ENCODE results near the gene DCDC1. TPM values are rescaled to one million over a fixed set of nuclear protein-coding genes. Genes with fewer than 3 reads are reported as not detected.
A peak's percentile ranks its signal among the peaks of the same experiment; 100 is the strongest.

DCDC1 gene
- 0.93 TPM for total RNA-seq
- long read RNA-seq, partial matches to known transcripts = 0 of 1 reads
- long read RNA-seq, other reads (novel, unspliced or antisense) = 1 of 1 reads

- Histone ChIP-seq H3K27me3 (no peaks in the 10 kb centered on the region), H3K4me1 (peaks cover 14% of the 10 kb centered on the region), H3K9me3 (no peaks in the 10 kb centered on the region), H3K4me3 (peak within 1 kb of the TSS; percentile 58), H3K27ac (peak within 1 kb of the TSS; percentile 38), H3K36me3 (no peaks in the 10 kb centered on the region)
- TF ChIP-seq CTCF (IDR thresholded peaks at IDR 0.05) = no peak
- intact Hi-C loops (cut with DNase I) = no loop called here
- peak; percentile 100 for ATAC-seq
- peak; percentile 96 for DNase-seq
Measured at GRCh38 chr11:31369348-31370329, at the start of gene DCDC1, which contains the start of gene DNAJC24. Gene DCDC1, minus strand, starts transcription at chr11:31369739. Its CDS starts 41,459 bp downstream, at chr11:31328280. Gene DNAJC24, plus strand, starts transcription at chr11:31369860. Its CDS starts 889 bp downstream, at chr11:31370749.

- no peak for DNase-seq
- H3K27ac ChIP-seq = no peak overlapping the region
- no peaks in the 10 kb centered on the region for H3K27me3 ChIP-seq
- peaks cover 9% of the 10 kb centered on the region for H3K36me3 ChIP-seq
- intact Hi-C loops (cut with DNase I) = no loop called here
- no peaks in the 10 kb centered on the region for H3K9me3 ChIP-seq
- no peak overlapping the region for H3K4me3 ChIP-seq
- H3K4me1 ChIP-seq = no peaks in the 10 kb centered on the region
- no peak for ATAC-seq
- TF ChIP-seq CTCF (IDR thresholded peaks at IDR 0.05) = no peak
Measured at GRCh38 chr11:31419138-31419537, 49.6 kb upstream of the DCDC1 start.

- no peak for TF ChIP-seq CTCF (IDR thresholded peaks at IDR 0.05)
- no peaks in the 10 kb centered on the region for H3K9me3 ChIP-seq
- intact Hi-C loops (cut with DNase I) = no loop called here
- H3K27ac ChIP-seq = no peak overlapping the region
- no peaks in the 10 kb centered on the region for H3K4me1 ChIP-seq
- DNase-seq = no peak
- ATAC-seq = no peak
- H3K4me3 ChIP-seq = no peak overlapping the region
- H3K27me3 ChIP-seq = no peaks in the 10 kb centered on the region
- peaks cover 9% of the 10 kb centered on the region for H3K36me3 ChIP-seq
Measured at GRCh38 chr11:31417816-31418215, 48.3 kb upstream of the DCDC1 start.

GRCh38 chr11:31417357-31417756 is 47.8 kb upstream of the DCDC1 start:
- Histone ChIP-seq H3K4me3 (no peak overlapping the region), H3K27me3 (no peaks in the 10 kb centered on the region), H3K4me1 (no peaks in the 10 kb centered on the region), H3K27ac (no peak overlapping the region), H3K36me3 (peaks cover 9% of the 10 kb centered on the region), H3K9me3 (no peaks in the 10 kb centered on the region)
- intact Hi-C loops (cut with DNase I) = no loop called here
- ATAC-seq (no peak), DNase-seq (no peak)
- TF ChIP-seq CTCF (IDR thresholded peaks at IDR 0.05) = no peak

GRCh38 chr11:31415435-31415834 is 45.9 kb upstream of the DCDC1 start:
- Histone ChIP-seq H3K27ac (no peak overlapping the region), H3K27me3 (no peaks in the 10 kb centered on the region), H3K4me1 (no peaks in the 10 kb centered on the region), H3K36me3 (peaks cover 9% of the 10 kb centered on the region), H3K4me3 (no peak overlapping the region), H3K9me3 (no peaks in the 10 kb centered on the region)
- ATAC-seq = no peak
- no peak for DNase-seq
- intact Hi-C loops (cut with DNase I) = no loop called here
- TF ChIP-seq CTCF (IDR thresholded peaks at IDR 0.05) = no peak
